ENCODE data around the gene RAD51B. TPM values are rescaled to one million over a fixed set of nuclear protein-coding genes. Genes with fewer than 3 reads are reported as not detected.

Gene RAD51B
- total RNA-seq, 1 experiment from 2014 or later: 14.2 TPM

DNA sequence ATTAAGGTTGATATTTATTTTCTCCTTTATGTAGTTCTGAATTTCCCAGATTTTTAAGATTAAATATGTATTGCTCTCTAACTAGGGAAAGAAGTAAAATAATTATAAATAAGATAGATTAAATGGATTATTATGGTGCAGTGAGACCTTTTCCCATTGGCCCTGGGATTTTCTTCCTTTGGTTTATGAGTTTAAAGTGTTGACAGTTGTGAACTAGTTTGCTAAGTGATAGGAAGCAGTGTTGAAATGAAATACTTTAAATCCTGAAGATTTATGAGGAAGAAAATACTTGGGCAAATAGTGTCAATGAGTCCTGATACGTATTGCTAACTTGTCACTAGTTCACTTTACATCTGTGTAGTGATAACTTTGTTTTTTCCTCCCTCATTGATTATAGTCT is 188.9 kb downstream of the RAD51B start (continued):
- no peak for TF ChIP-seq ARID4B (CRISPR knock-in tag; IDR thresholded peaks at IDR 0.05; ENCODE audit: borderline replicate concordance)
- TF ChIP-seq ZMAT4 (CRISPR knock-in tag; IDR thresholded peaks at IDR 0.05): no peak
- no peak for TF ChIP-seq SP1 (CRISPR knock-in tag; conservative IDR thresholded peaks at IDR 0.05)
- no peak for TF ChIP-seq JAZF1 (CRISPR knock-in tag; IDR thresholded peaks at IDR 0.05)
- TF ChIP-seq TEAD1 (CRISPR knock-in tag; IDR thresholded peaks at IDR 0.05): no peak
- no peak for TF ChIP-seq NFE2L1 (CRISPR knock-in tag; IDR thresholded peaks at IDR 0.05)
- TF ChIP-seq, protein P1, sequence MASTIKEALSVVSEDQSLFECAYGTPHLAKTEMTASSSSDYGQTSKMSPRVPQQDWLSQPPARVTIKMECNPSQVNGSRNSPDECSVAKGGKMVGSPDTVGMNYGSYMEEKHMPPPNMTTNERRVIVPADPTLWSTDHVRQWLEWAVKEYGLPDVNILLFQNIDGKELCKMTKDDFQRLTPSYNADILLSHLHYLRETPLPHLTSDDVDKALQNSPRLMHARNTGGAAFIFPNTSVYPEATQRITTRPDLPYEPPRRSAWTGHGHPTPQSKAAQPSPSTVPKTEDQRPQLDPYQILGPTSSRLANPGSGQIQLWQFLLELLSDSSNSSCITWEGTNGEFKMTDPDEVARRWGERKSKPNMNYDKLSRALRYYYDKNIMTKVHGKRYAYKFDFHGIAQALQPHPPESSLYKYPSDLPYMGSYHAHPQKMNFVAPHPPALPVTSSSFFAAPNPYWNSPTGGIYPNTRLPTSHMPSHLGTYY (CRISPR knock-in tag; IDR thresholded peaks at IDR 0.05): no peak
- no peak for TF ChIP-seq GTF2I (CRISPR knock-in tag; conservative IDR thresholded peaks at IDR 0.05)
- no peak for TF ChIP-seq ZNF281 (CRISPR knock-in tag; IDR thresholded peaks at IDR 0.05)
- TF ChIP-seq FOXJ3 (CRISPR knock-in tag; IDR thresholded peaks at IDR 0.05; ENCODE audit: borderline replicate concordance): no peak
- no peak for TF ChIP-seq PREB (CRISPR knock-in tag; IDR thresholded peaks at IDR 0.05; ENCODE audit: borderline replicate concordance)
- TF ChIP-seq ZNF396 (CRISPR knock-in tag; IDR thresholded peaks at IDR 0.05; ENCODE audit: borderline replicate concordance): no peak
- TF ChIP-seq TEAD4 (CRISPR knock-in tag; IDR thresholded peaks at IDR 0.05): no peak
- TF ChIP-seq, protein P2, sequence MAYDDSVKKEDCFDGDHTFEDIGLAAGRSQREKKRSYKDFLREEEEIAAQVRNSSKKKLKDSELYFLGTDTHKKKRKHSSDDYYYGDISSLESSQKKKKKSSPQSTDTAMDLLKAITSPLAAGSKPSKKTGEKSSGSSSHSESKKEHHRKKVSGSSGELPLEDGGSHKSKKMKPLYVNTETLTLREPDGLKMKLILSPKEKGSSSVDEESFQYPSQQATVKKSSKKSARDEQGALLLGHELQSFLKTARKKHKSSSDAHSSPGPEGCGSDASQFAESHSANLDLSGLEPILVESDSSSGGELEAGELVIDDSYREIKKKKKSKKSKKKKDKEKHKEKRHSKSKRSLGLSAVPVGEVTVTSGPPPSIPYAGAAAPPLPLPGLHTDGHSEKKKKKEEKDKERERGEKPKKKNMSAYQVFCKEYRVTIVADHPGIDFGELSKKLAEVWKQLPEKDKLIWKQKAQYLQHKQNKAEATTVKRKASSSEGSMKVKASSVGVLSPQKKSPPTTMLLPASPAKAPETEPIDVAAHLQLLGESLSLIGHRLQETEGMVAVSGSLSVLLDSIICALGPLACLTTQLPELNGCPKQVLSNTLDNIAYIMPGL (CRISPR knock-in tag; IDR thresholded peaks at IDR 0.05): no peak

GRCh38 chr14:68011406-68012028 is 191.9 kb downstream of the RAD51B start:
- POLR2A ChIA-PET: no interaction called here
- TF ChIP-seq, protein P3, sequence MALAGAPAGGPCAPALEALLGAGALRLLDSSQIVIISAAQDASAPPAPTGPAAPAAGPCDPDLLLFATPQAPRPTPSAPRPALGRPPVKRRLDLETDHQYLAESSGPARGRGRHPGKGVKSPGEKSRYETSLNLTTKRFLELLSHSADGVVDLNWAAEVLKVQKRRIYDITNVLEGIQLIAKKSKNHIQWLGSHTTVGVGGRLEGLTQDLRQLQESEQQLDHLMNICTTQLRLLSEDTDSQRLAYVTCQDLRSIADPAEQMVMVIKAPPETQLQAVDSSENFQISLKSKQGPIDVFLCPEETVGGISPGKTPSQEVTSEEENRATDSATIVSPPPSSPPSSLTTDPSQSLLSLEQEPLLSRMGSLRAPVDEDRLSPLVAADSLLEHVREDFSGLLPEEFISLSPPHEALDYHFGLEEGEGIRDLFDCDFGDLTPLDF (CRISPR knock-in tag; IDR thresholded peaks at IDR 0.05): no peak

More at GRCh38 chr14:68011406-68012028, 191.9 kb downstream of the RAD51B start:
- H3K4me3 Mint-ChIP-seq: no peak overlapping the region
- peaks cover 12% of the 10 kb centered on the region for H3K36me3 Mint-ChIP-seq
- no peaks in the 10 kb centered on the region; the same call in 1 of the 2 replicates for H3K4me1 Mint-ChIP-seq
- H3K27me3 Mint-ChIP-seq (ENCODE audit: low read depth): no peaks in the 10 kb centered on the region
- no peak for DNase-seq (ENCODE audit: low spot score)
- CTCF ChIA-PET: no interaction called here
- no peak for ATAC-seq
- H3K27ac Mint-ChIP-seq: no peak overlapping the region
- peaks cover 18% of the 10 kb centered on the region for H3K9me3 Mint-ChIP-seq
